OCI-LY3 (cell line): ENCODE data around the gene CXCL6.

Experiments
- H2AFZ ChIP-seq: fragments of 200-600, 300-600 bp; shearing (Covaris generic); 2 replicates; pipeline ENCODE4 v1.6.0; 2014; ENCODE audit warnings: antibody characterized with exemption, low read depth, low read length
- H3K27ac ChIP-seq: fragments of 200-600, 300-600 bp; sonication (generic); 2 replicates; pipeline ENCODE4 v1.5.1; 2014; ENCODE audit warnings: mild to moderate bottlenecking, low read length, moderate library complexity, mixed read lengths
- H3K27me3 ChIP-seq: fragments of 200-600, 300-600 bp; sonication (generic); 2 replicates; pipeline ENCODE4 v1.6.1; 2014; ENCODE audit warnings: low read depth, low read length, mixed read lengths
- H3K36me3 ChIP-seq: fragments of 200-600, 300-600 bp; sonication (generic); replicated peaks from 2 replicates; pipeline ENCODE3; 2014; ENCODE audit warnings: low read depth, low read length, mixed read lengths
- H3K4me1 ChIP-seq: fragments of 300-600, 200-600 bp; sonication (generic); 2 replicates; pipeline ENCODE4 v1.6.1; 2014; ENCODE audit warnings: low read length, mixed read lengths
- H3K4me2 ChIP-seq: fragments of 200-600, 300-600 bp; sonication (generic); 2 replicates; pipeline ENCODE4 v1.6.1; 2014; ENCODE audit warnings: low read length, mixed read lengths
- H3K4me3 ChIP-seq: fragments of 300-600, 200-600 bp; sonication (generic); 2 replicates; pipeline ENCODE4 v1.5.1; 2014; ENCODE audit warnings: antibody characterized with exemption, mild to moderate bottlenecking, low read length, moderate library complexity
- H3K79me2 ChIP-seq: fragments of 300-600, 200-600 bp; shearing (Covaris generic); 2 replicates; pipeline ENCODE4 v1.6.1; 2014; ENCODE audit warnings: mild to moderate bottlenecking, low read length, mixed read lengths
- H3K9ac ChIP-seq: fragments of 300-600, 200-600 bp; shearing (Covaris generic); 2 replicates; pipeline ENCODE4 v1.6.0; 2014; ENCODE audit warnings: mild to moderate bottlenecking, low read length, moderate library complexity
- H3K9me3 ChIP-seq: fragments of 200-600, 300-600 bp; shearing (Covaris generic); 2 replicates; pipeline ENCODE4 v1.6.1; 2014; ENCODE audit warnings: low read length, mixed read lengths; ENCODE audit not compliant: insufficient read depth
- H4K20me1 ChIP-seq: fragments of 200-600, 300-600 bp; sonication (generic); 2 replicates; pipeline ENCODE4 v1.6.1; 2016; ENCODE audit warnings: low read length, mixed read lengths; ENCODE audit not compliant: insufficient read depth
- CTCF ChIP-seq: fragments of 200-600, 300-600 bp; sonication (generic); IDR thresholded peaks from 2 replicates; pipeline ENCODE4 v1.5.1; 2014; ENCODE audit warnings: antibody characterized with exemption, low read length, low read depth
- EZH2phosphoT487 ChIP-seq: fragments of 200-600 bp; shearing (Covaris generic); IDR thresholded peaks from 2 replicates; pipeline ENCODE4 v1.6.1; 2018; ENCODE audit warnings: antibody characterized with exemption, mixed run types, low read depth

The CXCL6 gene

GRCh38 chr4:73828956-73829355 lies 7.5 kb upstream of the CXCL6 start:
- Histone ChIP-seq H4K20me1 (no peaks in the 10 kb centered on the region), H3K9me3 (peaks cover 9% of the 10 kb centered on the region), H3K36me3 (no peaks in the 10 kb centered on the region), H3K79me2 (no peaks in the 10 kb centered on the region), H3K4me1 (no peaks in the 10 kb centered on the region), H3K4me2 (no peak overlapping the region), H3K27ac (no peak overlapping the region), H2AFZ (no peak overlapping the region), H3K4me3 (no peak overlapping the region), H3K9ac (no peak overlapping the region), H3K27me3 (no peaks in the 10 kb centered on the region)
- TF ChIP-seq CTCF (no peak), EZH2phosphoT487 (no peak)

GRCh38 chr4:73831569-73831968 lies 4.9 kb upstream of the CXCL6 start:
- H2AFZ ChIP-seq: no peak overlapping the region
- no peaks in the 10 kb centered on the region for H3K4me1 ChIP-seq
- H3K9ac ChIP-seq: no peak overlapping the region
- no peaks in the 10 kb centered on the region for H3K27me3 ChIP-seq
- H3K4me2 ChIP-seq: no peak overlapping the region
- H4K20me1 ChIP-seq: no peaks in the 10 kb centered on the region
- H3K4me3 ChIP-seq: no peak overlapping the region
- H3K79me2 ChIP-seq: no peaks in the 10 kb centered on the region
- no peak for TF ChIP-seq CTCF
- no peak for TF ChIP-seq EZH2phosphoT487
- no peaks in the 10 kb centered on the region for H3K36me3 ChIP-seq
- peaks cover 9% of the 10 kb centered on the region for H3K9me3 ChIP-seq
- no peak overlapping the region for H3K27ac ChIP-seq

DNA sequence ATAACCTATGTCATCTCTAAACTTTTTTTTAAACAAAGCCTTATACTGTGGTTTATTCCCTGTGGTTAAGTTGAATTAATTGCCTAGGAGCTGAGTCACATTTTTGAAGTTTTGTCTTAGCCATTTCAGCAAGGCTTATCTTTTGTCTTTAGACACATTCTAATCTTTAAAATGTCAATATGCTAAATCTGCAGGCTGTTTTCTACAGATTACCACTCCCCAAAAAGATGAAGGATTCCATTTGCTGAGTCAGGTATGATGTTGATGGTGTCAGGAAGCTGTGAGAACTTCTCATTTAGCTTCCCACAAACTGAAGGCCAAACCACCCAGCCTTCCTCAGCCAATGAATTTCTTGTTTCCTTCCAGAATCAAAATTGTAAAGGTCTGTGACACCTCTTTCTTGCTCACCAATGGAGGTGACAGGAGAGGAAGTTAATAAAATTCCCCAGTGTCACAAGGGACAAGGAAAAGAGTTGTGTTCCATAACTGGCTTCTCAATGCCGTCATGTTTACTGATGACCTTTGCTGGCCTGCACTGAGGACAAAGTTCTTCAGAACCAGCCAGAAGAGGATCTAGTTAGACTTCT lies 3.7 kb upstream of the CXCL6 start:
- no peak overlapping the region for H3K9ac ChIP-seq
- H3K4me3 ChIP-seq: no peak overlapping the region
- no peaks in the 10 kb centered on the region for H3K79me2 ChIP-seq
- no peaks in the 10 kb centered on the region for H3K27me3 ChIP-seq
- H3K4me1 ChIP-seq: no peaks in the 10 kb centered on the region
- H3K4me2 ChIP-seq: no peak overlapping the region
- peaks cover 4% of the 10 kb centered on the region for H3K9me3 ChIP-seq
- H4K20me1 ChIP-seq: no peaks in the 10 kb centered on the region
- no peaks in the 10 kb centered on the region for H3K36me3 ChIP-seq
- TF ChIP-seq EZH2phosphoT487: no peak
- no peak for TF ChIP-seq CTCF
- H2AFZ ChIP-seq: no peak overlapping the region
- H3K27ac ChIP-seq: no peak overlapping the region

DNA sequence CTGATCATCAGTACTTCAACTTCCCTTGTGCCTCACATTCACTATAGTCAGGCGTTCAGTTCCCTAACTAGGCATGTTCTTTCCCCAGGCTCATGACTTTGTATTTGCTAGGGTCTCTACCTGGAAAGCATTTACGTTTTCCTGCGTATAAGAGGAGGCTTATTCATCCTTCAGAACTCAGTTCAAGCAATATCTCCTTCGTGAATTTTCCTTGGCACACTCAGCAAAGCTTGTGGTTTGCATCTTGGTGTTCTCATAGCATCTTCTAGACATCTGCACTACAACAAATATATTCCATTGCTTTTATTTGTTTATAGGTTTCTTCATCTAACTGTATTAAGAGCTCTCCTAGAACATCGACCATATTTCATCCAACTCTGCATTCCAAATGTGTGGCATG lies 2.6 kb downstream of the CXCL6 start:
- H4K20me1 ChIP-seq: no peaks in the 10 kb centered on the region
- no peaks in the 10 kb centered on the region for H3K27me3 ChIP-seq
- no peaks in the 10 kb centered on the region for H3K79me2 ChIP-seq
- H3K27ac ChIP-seq: no peak overlapping the region
- no peak overlapping the region for H2AFZ ChIP-seq
- TF ChIP-seq EZH2phosphoT487 (no peak), CTCF (no peak)
- H3K4me2 ChIP-seq: no peak overlapping the region
- no peak overlapping the region for H3K9ac ChIP-seq
- no peaks in the 10 kb centered on the region for H3K36me3 ChIP-seq
- no peaks in the 10 kb centered on the region for H3K9me3 ChIP-seq
- no peaks in the 10 kb centered on the region for H3K4me1 ChIP-seq
- no peak overlapping the region for H3K4me3 ChIP-seq
